A549 (cell line): ENCODE results near the gene COPZ2. TPM values are rescaled to one million over a fixed set of nuclear protein-coding genes. Genes with fewer than 3 reads are reported as not detected.
A peak's percentile ranks its signal among the peaks of the same experiment; 100 is the strongest.

Experiments
- CBX2 ChIP-seq: fragments of 200-600 bp; sonication (generic); IDR thresholded peaks from 2 replicates; pipeline ENCODE4 v1.6.1; 2016; ENCODE audit warnings: low read depth, mild to moderate bottlenecking, borderline replicate concordance
- CHD4 ChIP-seq: fragments of 200-600 bp; sonication (generic); IDR thresholded peaks from 2 replicates; pipeline ENCODE4 v1.6.1; 2016; ENCODE audit warnings: antibody characterized with exemption, mild to moderate bottlenecking, borderline replicate concordance
- FOSB ChIP-seq: fragments of 250-450 bp; sonication (Bioruptor Pico); IDR thresholded peaks from 2 replicates; pipeline ENCODE4 v1.5.0; 2020; ENCODE audit warnings: mild to moderate bottlenecking, moderate library complexity
- GATA3 ChIP-seq: IDR thresholded peaks from 2 replicates; pipeline ENCODE4 v1.6.1; 2012; ENCODE audit warnings: borderline replicate concordance
- HEYL ChIP-seq: fragments of 250-450 bp; sonication (Bioruptor Pico); IDR thresholded peaks from 2 replicates; pipeline ENCODE4 v1.8.0; 2021; ENCODE audit warnings: mild to moderate bottlenecking, moderate library complexity
- JUN ChIP-seq, 2 experiments: fragments of >200 bp; sonication (Bioruptor Twin); formaldehyde crosslinking; IDR thresholded peaks; 2 replicates in 1 of 2; 3 replicates in 1 of 2; pipeline ENCODE4 v1.6.1; 2016 to 2017
- JUNB ChIP-seq: fragments of >200 bp; sonication (Bioruptor Twin); formaldehyde crosslinking; IDR thresholded peaks from 2 replicates; pipeline ENCODE4 v1.6.1; 2016
- KDM1A ChIP-seq: fragments of 200-600 bp; sonication (generic); IDR thresholded peaks from 2 replicates; pipeline ENCODE4 v1.6.1; 2016; ENCODE audit warnings: low read depth, mild to moderate bottlenecking
- KDM5A ChIP-seq: fragments of 200-600 bp; sonication (generic); IDR thresholded peaks from 2 replicates; pipeline ENCODE4 v1.6.1; 2016; ENCODE audit warnings: antibody characterized with exemption, mild to moderate bottlenecking
- MAFK ChIP-seq: fragments of 450-650 bp; IDR thresholded peaks from 2 replicates; pipeline ENCODE4 v1.6.1; 2014; ENCODE audit not compliant: partially characterized antibody
- NFE2L2 ChIP-seq: fragments of 150-350 bp; conservative IDR thresholded peaks from 2 replicates; pipeline ENCODE4 v1.6.1; 2014; ENCODE audit warnings: low read length
- PHF8 ChIP-seq: fragments of 200-600 bp; sonication (generic); IDR thresholded peaks from 2 replicates; pipeline ENCODE4 v1.6.1; 2016; ENCODE audit warnings: low read depth, mild to moderate bottlenecking, antibody characterized with exemption, moderate library complexity, borderline replicate concordance
- POLR2A ChIP-seq: IDR thresholded peaks from 2 replicates; pipeline ENCODE4 v1.6.1; 2012; ENCODE audit warnings: mild to moderate bottlenecking, low read length
- RCOR1 ChIP-seq: fragments of 150-350 bp; IDR thresholded peaks from 2 replicates; pipeline ENCODE4 v1.6.1; 2014; ENCODE audit warnings: antibody characterized with exemption, low read length, low read depth
- RNF2 ChIP-seq: fragments of 200-600 bp; sonication (generic); IDR thresholded peaks from 2 replicates; pipeline ENCODE4 v1.6.1; 2016; ENCODE audit warnings: low read depth, mild to moderate bottlenecking, antibody characterized with exemption, moderate library complexity, borderline replicate concordance
- SREBF2 ChIP-seq: fragments of 450-650 bp; IDR thresholded peaks from 2 replicates; pipeline ENCODE4 v1.6.1; 2014; ENCODE audit warnings: mild to moderate bottlenecking, moderate library complexity
- TFCP2L1 ChIP-seq: fragments of 250-450 bp; sonication (Bioruptor Pico); IDR thresholded peaks from 2 replicates; pipeline ENCODE4 v1.5.0; 2021; ENCODE audit warnings: mild to moderate bottlenecking
- TP53 ChIP-seq: fragments of 250-450 bp; sonication (Bioruptor Pico); IDR thresholded peaks from 2 replicates; pipeline ENCODE4 v1.5.0; 2021; ENCODE audit warnings: mild to moderate bottlenecking, moderate library complexity
- ZC3H11A ChIP-seq: fragments of 450-650 bp; IDR thresholded peaks from 2 replicates; pipeline ENCODE4 v1.6.1; 2014; ENCODE audit warnings: antibody characterized with exemption, mild to moderate bottlenecking
- ZNF302 ChIP-seq: fragments of 250-450 bp; sonication (Bioruptor Pico); IDR thresholded peaks from 2 replicates; pipeline ENCODE4 v1.9.0; 2021; ENCODE audit warnings: inconsistent platforms, mild to moderate bottlenecking, moderate library complexity
- ZSCAN20 ChIP-seq: fragments of 250-450 bp; sonication (Bioruptor Pico); IDR thresholded peaks from 2 replicates; pipeline ENCODE4 v1.8.0; 2022; ENCODE audit warnings: mild to moderate bottlenecking, moderate library complexity
- polyA plus RNA-seq, 4 experiments: library from polyadenylated mRNA; depleted of rRNA in 3 of 4; stranded (reverse); fragments of >200 nt; fragmentation: RNase III in 1 of 4; extraction: RNeasy Plus Mini Kit Qiagen cat#74134 plus additional on column Dnase treatment in 1 of 4; gene quantifications; 2 replicates in 3 of 4; 3 replicates in 1 of 4; pipeline ENCODE4 v1.2.3, GENCODE V29; 2011 to 2017
- TF ChIP-seq, protein P1 (sequence below): fragments of 450-650 bp; IDR thresholded peaks from 2 replicates; pipeline ENCODE4 v1.6.1; 2014; ENCODE audit warnings: antibody characterized with exemption
- TF ChIP-seq, protein P2 (sequence below): fragments of >200 bp; sonication (Bioruptor Twin); formaldehyde crosslinking; IDR thresholded peaks from 3 replicates; pipeline ENCODE4 v1.5.1; 2016
- TF ChIP-seq, protein P3 (sequence below): fragments of >200 bp; sonication (Bioruptor Twin); formaldehyde crosslinking; IDR thresholded peaks from 3 replicates; pipeline ENCODE4 v1.6.1; 2016
- TF ChIP-seq, protein P4 (sequence below): fragments of 250-450 bp; sonication (Bioruptor Pico); IDR thresholded peaks from 2 replicates; pipeline ENCODE4 v1.5.0; 2021; ENCODE audit warnings: mild to moderate bottlenecking, moderate library complexity, borderline replicate concordance
- TF ChIP-seq, protein P5 (sequence below): IDR thresholded peaks from 2 replicates; pipeline ENCODE4 v1.6.1; 2012
- TF ChIP-seq, protein P6 (sequence below): IDR thresholded peaks from 2 replicates; pipeline ENCODE4 v1.6.1; 2012; ENCODE audit warnings: low read depth, borderline replicate concordance

COPZ2 gene
- polyA plus RNA-seq, 2 of the 4 experiments (the other 2 are of a cell fraction) = 10.6 to 19.3 TPM

DNA sequence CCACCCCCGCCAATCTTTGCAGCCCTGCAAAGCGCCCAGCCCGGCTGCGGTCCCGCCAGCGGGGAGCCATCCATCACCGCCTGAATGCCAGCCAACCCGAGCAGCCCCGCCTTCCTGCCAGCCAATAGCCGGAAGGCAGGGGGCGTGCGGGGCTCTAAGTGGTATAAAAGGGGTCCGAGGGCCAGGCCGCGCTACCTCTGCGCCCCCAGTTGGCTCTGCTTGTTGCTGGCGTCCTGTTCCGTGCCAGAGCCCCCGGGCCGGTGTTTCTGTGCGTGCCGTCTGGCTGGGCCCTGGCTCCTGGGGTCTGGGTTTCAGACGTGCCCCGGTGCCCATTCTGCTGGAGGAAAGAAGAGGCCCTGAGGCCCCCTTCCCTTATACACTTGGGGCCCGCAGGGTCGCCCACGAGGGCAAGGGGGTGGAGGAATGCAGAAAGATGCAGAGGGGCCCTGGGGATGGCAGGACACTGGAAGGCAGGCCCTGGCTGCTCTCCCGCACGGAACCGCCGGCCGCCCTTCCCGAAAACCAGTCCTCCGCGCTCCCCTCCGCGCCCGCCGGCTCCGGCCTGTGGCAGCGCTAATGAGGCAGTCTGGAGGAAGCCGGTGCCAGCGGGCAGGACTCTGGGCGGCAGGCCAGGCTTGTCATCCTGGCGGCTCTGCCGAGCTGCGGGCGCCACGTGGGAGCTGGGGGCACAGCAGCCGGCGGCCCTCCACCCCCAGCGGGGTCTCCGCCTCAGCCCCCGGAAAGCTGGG lies 14.0 kb downstream of the COPZ2 start (continued):
- 0 out of 2 replicates have a peak, but pooled peaks have one; percentile 1 for TF ChIP-seq GATA3
- TF ChIP-seq RNF2 = no peak
- no peak for TF ChIP-seq PHF8
- TF ChIP-seq, protein P1, sequence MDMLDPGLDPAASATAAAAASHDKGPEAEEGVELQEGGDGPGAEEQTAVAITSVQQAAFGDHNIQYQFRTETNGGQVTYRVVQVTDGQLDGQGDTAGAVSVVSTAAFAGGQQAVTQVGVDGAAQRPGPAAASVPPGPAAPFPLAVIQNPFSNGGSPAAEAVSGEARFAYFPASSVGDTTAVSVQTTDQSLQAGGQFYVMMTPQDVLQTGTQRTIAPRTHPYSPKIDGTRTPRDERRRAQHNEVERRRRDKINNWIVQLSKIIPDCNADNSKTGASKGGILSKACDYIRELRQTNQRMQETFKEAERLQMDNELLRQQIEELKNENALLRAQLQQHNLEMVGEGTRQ = peak; percentile 53
- no peak for TF ChIP-seq MAFK
- peak; percentile 79 for TF ChIP-seq POLR2A
- no peak for TF ChIP-seq SREBF2
- TF ChIP-seq FOSB (CRISPR knock-in tag) = no peak
- TF ChIP-seq TFCP2L1 (CRISPR knock-in tag) = no peak
- TF ChIP-seq, protein P2, sequence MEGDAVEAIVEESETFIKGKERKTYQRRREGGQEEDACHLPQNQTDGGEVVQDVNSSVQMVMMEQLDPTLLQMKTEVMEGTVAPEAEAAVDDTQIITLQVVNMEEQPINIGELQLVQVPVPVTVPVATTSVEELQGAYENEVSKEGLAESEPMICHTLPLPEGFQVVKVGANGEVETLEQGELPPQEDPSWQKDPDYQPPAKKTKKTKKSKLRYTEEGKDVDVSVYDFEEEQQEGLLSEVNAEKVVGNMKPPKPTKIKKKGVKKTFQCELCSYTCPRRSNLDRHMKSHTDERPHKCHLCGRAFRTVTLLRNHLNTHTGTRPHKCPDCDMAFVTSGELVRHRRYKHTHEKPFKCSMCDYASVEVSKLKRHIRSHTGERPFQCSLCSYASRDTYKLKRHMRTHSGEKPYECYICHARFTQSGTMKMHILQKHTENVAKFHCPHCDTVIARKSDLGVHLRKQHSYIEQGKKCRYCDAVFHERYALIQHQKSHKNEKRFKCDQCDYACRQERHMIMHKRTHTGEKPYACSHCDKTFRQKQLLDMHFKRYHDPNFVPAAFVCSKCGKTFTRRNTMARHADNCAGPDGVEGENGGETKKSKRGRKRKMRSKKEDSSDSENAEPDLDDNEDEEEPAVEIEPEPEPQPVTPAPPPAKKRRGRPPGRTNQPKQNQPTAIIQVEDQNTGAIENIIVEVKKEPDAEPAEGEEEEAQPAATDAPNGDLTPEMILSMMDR = no peak
- TF ChIP-seq ZNF302 (CRISPR knock-in tag) = no peak
- TF ChIP-seq RCOR1 = no peak
- TF ChIP-seq, protein P3, sequence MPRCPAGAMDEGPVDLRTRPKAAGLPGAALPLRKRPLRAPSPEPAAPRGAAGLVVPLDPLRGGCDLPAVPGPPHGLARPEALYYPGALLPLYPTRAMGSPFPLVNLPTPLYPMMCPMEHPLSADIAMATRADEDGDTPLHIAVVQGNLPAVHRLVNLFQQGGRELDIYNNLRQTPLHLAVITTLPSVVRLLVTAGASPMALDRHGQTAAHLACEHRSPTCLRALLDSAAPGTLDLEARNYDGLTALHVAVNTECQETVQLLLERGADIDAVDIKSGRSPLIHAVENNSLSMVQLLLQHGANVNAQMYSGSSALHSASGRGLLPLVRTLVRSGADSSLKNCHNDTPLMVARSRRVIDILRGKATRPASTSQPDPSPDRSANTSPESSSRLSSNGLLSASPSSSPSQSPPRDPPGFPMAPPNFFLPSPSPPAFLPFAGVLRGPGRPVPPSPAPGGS = peak; percentile 87; the same call in 2 of the 3 replicates
- TF ChIP-seq KDM5A = no peak
- no peak; the same call in 1 of the 2 replicates for TF ChIP-seq TP53 (CRISPR knock-in tag)
- TF ChIP-seq, protein P4, sequence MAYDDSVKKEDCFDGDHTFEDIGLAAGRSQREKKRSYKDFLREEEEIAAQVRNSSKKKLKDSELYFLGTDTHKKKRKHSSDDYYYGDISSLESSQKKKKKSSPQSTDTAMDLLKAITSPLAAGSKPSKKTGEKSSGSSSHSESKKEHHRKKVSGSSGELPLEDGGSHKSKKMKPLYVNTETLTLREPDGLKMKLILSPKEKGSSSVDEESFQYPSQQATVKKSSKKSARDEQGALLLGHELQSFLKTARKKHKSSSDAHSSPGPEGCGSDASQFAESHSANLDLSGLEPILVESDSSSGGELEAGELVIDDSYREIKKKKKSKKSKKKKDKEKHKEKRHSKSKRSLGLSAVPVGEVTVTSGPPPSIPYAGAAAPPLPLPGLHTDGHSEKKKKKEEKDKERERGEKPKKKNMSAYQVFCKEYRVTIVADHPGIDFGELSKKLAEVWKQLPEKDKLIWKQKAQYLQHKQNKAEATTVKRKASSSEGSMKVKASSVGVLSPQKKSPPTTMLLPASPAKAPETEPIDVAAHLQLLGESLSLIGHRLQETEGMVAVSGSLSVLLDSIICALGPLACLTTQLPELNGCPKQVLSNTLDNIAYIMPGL (CRISPR knock-in tag) = no peak
- TF ChIP-seq, protein P5, sequence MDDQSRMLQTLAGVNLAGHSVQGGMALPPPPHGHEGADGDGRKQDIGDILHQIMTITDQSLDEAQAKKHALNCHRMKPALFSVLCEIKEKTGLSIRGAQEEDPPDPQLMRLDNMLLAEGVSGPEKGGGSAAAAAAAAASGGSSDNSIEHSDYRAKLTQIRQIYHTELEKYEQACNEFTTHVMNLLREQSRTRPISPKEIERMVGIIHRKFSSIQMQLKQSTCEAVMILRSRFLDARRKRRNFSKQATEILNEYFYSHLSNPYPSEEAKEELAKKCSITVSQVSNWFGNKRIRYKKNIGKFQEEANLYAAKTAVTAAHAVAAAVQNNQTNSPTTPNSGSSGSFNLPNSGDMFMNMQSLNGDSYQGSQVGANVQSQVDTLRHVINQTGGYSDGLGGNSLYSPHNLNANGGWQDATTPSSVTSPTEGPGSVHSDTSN = peak; percentile 91
- TF ChIP-seq JUNB = no peak
- no peak for TF ChIP-seq KDM1A
- TF ChIP-seq NFE2L2 = no peak
- peak; percentile 41 to 76 for TF ChIP-seq JUN (IDR thresholded peaks at IDR 0.05)
- no peak for TF ChIP-seq HEYL (CRISPR knock-in tag)
- TF ChIP-seq, protein P6, sequence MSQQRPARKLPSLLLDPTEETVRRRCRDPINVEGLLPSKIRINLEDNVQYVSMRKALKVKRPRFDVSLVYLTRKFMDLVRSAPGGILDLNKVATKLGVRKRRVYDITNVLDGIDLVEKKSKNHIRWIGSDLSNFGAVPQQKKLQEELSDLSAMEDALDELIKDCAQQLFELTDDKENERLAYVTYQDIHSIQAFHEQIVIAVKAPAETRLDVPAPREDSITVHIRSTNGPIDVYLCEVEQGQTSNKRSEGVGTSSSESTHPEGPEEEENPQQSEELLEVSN = peak; percentile 86
- TF ChIP-seq ZSCAN20 (CRISPR knock-in tag) = no peak
- TF ChIP-seq CHD4 = no peak
- TF ChIP-seq CBX2 = no peak
- TF ChIP-seq ZC3H11A = no peak
